GM18507 (cell line): ENCODE data around the gene CPSF4L.

ENCODE experiments used
- DNase-seq: peaks from one replicate; pipeline ENCODE4 v3.0.0; 2011; ENCODE audit warnings: low read depth; ENCODE audit not compliant: insufficient read length; ENCODE audit errors: extremely low spot score
- FAIRE-seq: peaks from 2 replicates; lab custom pipeline; 2011; peaks lifted over from hg19 to GRCh38; lab: Jason Lieb, UNC

CPSF4L gene

GRCh38 chr17:73210002-73210678, 51.5 kb downstream of the CPSF4L start:
- FAIRE-seq (no peak), DNase-seq (no peak)

GRCh38 chr17:73209436-73209835, 52.2 kb downstream of the CPSF4L start:
- DNase-seq (no peak), FAIRE-seq (no peak)

GRCh38 chr17:73208139-73208827, 53.4 kb downstream of the CPSF4L start:
- FAIRE-seq (no peak), DNase-seq (no peak)

- FAIRE-seq (no peak), DNase-seq (no peak)
Measured at GRCh38 chr17:73205459-73205961, 56.2 kb downstream of the CPSF4L start.

- FAIRE-seq (no peak), DNase-seq (no peak)
Measured at GRCh38 chr17:73203788-73204479, 57.7 kb downstream of the CPSF4L start.

GRCh38 chr17:73203135-73203787, 58.4 kb downstream of the CPSF4L start:
- DNase-seq: no peak
- FAIRE-seq: no peak

- no peak for DNase-seq
- FAIRE-seq: no peak
Measured at GRCh38 chr17:73201215-73202069, 60.2 kb downstream of the CPSF4L start.

- no peak for FAIRE-seq
- no peak for DNase-seq
Measured at GRCh38 chr17:73200476-73200875, 61.2 kb downstream of the CPSF4L start.

GRCh38 chr17:73199751-73200317, 61.8 kb downstream of the CPSF4L start:
- FAIRE-seq (no peak), DNase-seq (no peak)

GRCh38 chr17:73198930-73199260, 62.8 kb downstream of the CPSF4L start:
- no peak for DNase-seq
- no peak for FAIRE-seq
